ENCODE measurements around the gene C10orf71.
A peak's percentile ranks its signal among the peaks of the same experiment; 100 is the strongest.

C10orf71 gene

DNA sequence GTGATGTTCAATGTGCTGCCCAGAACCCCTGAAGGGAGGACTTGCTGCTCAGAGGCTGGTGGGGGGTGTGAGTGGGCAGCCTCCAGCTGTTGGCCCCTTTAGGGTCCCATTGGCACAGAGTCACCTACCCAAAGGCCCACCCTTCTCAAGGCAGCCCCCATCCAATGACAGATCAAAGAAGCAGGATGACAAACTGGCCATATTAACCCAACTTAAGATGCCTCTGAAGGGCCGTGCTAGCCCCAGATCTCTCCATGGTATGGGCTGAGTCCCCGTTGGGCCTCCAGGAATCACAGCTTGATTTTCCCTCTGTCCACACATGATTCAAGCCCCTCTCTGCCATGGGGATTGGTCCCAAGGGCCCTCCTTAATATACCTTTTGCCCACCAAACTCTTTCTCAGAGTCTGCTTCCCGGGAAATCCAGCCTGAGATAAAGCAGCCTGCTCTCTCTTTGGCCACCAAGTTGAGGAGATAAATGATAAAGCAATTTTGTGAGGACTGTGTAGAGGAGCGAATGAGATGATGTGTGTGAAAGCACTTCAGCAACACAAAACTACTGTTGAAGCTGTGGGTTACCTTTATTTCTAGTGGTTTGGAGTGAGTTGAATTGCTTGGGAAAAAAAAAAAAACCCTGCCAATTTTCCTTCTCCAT lies 38.2 kb upstream of the C10orf71 start:
- Histone ChIP-seq H3K9me3 (replicated peaks; ENCODE audit: low read length) (no peaks in the 10 kb centered on the region), H3K27me3 (ENCODE audit: control insufficient read depth, insufficient read depth, low read length) (peaks cover 48% of the 10 kb centered on the region), H3K4me3 (ENCODE audit: low read length) (no peak overlapping the region), H3K9ac (ENCODE audit: low read depth, low read length) (no peak overlapping the region), H3K4me1 (ENCODE audit: control insufficient read depth, insufficient read depth, low read length) (no peaks in the 10 kb centered on the region), H3K4me2 (ENCODE audit: low read length) (no peak overlapping the region), H3K36me3 (ENCODE audit: insufficient read depth, low read length) (no peaks in the 10 kb centered on the region)

- H3K27me3 ChIP-seq (ENCODE audit: control insufficient read depth, insufficient read depth, low read length) = peaks cover 31% of the 10 kb centered on the region
- no peak overlapping the region for H3K4me2 ChIP-seq (ENCODE audit: low read length)
- no peaks in the 10 kb centered on the region for H3K36me3 ChIP-seq (ENCODE audit: insufficient read depth, low read length)
- H3K4me3 ChIP-seq (ENCODE audit: low read length) = no peak overlapping the region
- H3K4me1 ChIP-seq (ENCODE audit: control insufficient read depth, insufficient read depth, low read length) = no peaks in the 10 kb centered on the region
- no peaks in the 10 kb centered on the region for H3K9me3 ChIP-seq (replicated peaks; ENCODE audit: low read length)
- no peak overlapping the region for H3K9ac ChIP-seq (ENCODE audit: low read depth, low read length)
Measured at GRCh38 chr10:49263591-49263990, 35.4 kb upstream of the C10orf71 start.

DNA sequence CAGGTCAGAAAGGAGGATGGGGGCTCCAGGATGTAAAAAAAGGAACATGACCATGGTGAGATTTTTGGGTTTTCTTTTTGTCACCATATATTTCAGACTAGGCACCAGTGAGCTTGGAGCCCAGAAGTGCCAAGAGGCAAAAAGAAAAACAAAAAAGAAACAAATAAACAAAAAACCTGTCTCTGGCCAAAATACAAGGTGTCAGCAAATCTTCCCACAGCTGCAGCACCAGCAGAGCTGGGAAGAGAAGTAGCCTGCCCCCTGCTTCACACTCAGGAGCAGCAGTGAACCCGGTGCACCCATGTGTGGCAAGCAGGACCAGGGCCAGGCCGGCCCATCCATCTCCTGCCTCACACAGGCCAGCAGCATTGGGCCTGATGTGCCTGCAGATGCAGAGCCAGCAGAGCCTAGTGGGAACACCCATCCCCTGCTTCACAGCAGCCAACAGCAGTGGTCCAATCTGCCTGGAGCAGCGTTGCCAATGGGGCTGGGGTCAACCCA lies 34.7 kb upstream of the C10orf71 start:
- H3K36me3 ChIP-seq (ENCODE audit: insufficient read depth, low read length) = no peaks in the 10 kb centered on the region
- H3K9me3 ChIP-seq (replicated peaks; ENCODE audit: low read length) = no peaks in the 10 kb centered on the region
- peaks cover 25% of the 10 kb centered on the region for H3K27me3 ChIP-seq (ENCODE audit: control insufficient read depth, insufficient read depth, low read length)
- no peak overlapping the region for H3K9ac ChIP-seq (ENCODE audit: low read depth, low read length)
- no peak overlapping the region for H3K4me2 ChIP-seq (ENCODE audit: low read length)
- no peak overlapping the region for H3K4me3 ChIP-seq (ENCODE audit: low read length)
- H3K4me1 ChIP-seq (ENCODE audit: control insufficient read depth, insufficient read depth, low read length) = no peaks in the 10 kb centered on the region

DNA sequence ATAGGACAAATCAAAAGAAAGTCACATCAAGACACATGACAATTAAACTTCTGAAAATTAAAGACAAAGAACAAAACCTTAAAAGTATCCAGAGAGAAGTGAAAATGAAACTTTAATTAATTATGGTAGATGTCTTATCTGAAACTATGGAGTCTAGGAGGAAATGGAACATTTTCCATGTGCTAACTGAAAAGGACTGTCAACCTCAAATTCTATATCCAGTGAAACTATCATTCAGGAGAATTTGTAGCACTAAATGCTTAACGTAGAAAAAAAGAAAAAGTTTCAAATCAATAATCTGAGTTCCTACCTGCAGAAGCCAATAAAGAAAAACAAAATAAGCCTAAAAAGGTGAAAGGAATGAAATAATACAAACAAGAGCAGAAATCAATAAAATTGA lies 33.1 kb upstream of the C10orf71 start:
- H3K36me3 ChIP-seq (ENCODE audit: insufficient read depth, low read length) = no peaks in the 10 kb centered on the region
- no peaks in the 10 kb centered on the region for H3K4me1 ChIP-seq (ENCODE audit: control insufficient read depth, insufficient read depth, low read length)
- H3K4me3 ChIP-seq (ENCODE audit: low read length) = no peak overlapping the region
- no peak overlapping the region for H3K4me2 ChIP-seq (ENCODE audit: low read length)
- H3K27me3 ChIP-seq (ENCODE audit: control insufficient read depth, insufficient read depth, low read length) = peaks cover 15% of the 10 kb centered on the region
- no peak overlapping the region for H3K9ac ChIP-seq (ENCODE audit: low read depth, low read length)
- no peaks in the 10 kb centered on the region for H3K9me3 ChIP-seq (replicated peaks; ENCODE audit: low read length)

DNA sequence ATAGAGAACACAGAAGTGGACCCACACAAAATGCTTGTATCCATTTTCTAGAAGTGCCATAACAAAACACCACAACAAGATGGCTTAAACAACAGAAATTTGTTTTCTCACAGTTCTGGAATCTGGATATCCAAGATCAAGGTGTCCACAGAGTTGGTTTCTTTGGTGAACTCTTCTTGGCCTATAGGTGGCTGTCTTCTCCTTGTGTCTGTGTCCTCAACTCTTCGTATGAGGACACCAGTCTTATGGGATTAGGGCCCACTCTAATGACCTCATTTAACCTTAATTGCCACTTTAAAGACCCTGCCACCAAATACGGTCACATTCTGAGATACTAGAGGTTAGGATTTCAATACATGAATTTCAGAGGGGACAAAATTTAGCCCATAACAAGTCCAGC lies 30.8 kb upstream of the C10orf71 start:
- Histone ChIP-seq H3K4me1 (ENCODE audit: control insufficient read depth, insufficient read depth, low read length) (peaks cover 18% of the 10 kb centered on the region), H3K36me3 (ENCODE audit: insufficient read depth, low read length) (no peaks in the 10 kb centered on the region), H3K27me3 (ENCODE audit: control insufficient read depth, insufficient read depth, low read length) (peaks cover 7% of the 10 kb centered on the region), H3K4me2 (ENCODE audit: low read length) (no peak overlapping the region), H3K9me3 (replicated peaks; ENCODE audit: low read length) (no peaks in the 10 kb centered on the region), H3K9ac (ENCODE audit: low read depth, low read length) (no peak overlapping the region), H3K4me3 (ENCODE audit: low read length) (no peak overlapping the region)

DNA sequence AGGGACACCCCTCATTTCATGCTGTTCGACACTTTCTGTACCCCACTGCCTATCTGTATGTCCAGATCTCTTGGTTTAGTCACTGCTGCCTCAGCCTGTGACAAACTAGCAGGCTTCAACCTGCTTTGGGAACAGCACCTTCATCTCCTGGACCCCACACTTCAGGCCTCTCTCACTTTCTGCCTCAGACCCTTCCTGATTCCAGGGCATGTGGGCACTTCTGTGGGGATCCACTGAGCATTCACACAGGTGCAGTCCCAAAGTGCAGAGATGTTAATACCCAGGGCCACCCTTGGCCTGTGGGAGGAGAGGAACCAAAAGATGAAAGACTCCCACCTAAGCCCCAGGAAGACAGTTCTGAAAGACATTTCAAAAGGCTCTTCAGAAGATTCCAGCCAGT lies 29.4 kb upstream of the C10orf71 start:
- no peaks in the 10 kb centered on the region for H3K9me3 ChIP-seq (replicated peaks; ENCODE audit: low read length)
- H3K9ac ChIP-seq (ENCODE audit: low read depth, low read length) = no peak overlapping the region
- H3K4me1 ChIP-seq (ENCODE audit: control insufficient read depth, insufficient read depth, low read length) = peaks cover 20% of the 10 kb centered on the region
- H3K27me3 ChIP-seq (ENCODE audit: control insufficient read depth, insufficient read depth, low read length) = peaks cover 11% of the 10 kb centered on the region
- H3K36me3 ChIP-seq (ENCODE audit: insufficient read depth, low read length) = no peaks in the 10 kb centered on the region
- H3K4me2 ChIP-seq (ENCODE audit: low read length) = no peak overlapping the region
- no peak overlapping the region for H3K4me3 ChIP-seq (ENCODE audit: low read length)

GRCh38 chr10:49270565-49270964 lies 28.4 kb upstream of the C10orf71 start:
- H3K27me3 ChIP-seq (ENCODE audit: control insufficient read depth, insufficient read depth, low read length) = peaks cover 4% of the 10 kb centered on the region
- H3K4me2 ChIP-seq (ENCODE audit: low read length) = no peak overlapping the region
- no peaks in the 10 kb centered on the region for H3K9me3 ChIP-seq (replicated peaks; ENCODE audit: low read length)
- no peak overlapping the region for H3K4me3 ChIP-seq (ENCODE audit: low read length)
- no peak overlapping the region for H3K9ac ChIP-seq (ENCODE audit: low read depth, low read length)
- H3K36me3 ChIP-seq (ENCODE audit: insufficient read depth, low read length) = no peaks in the 10 kb centered on the region
- peaks cover 20% of the 10 kb centered on the region for H3K4me1 ChIP-seq (ENCODE audit: control insufficient read depth, insufficient read depth, low read length)

- Histone ChIP-seq H3K27me3 (ENCODE audit: control insufficient read depth, insufficient read depth, low read length) (peaks cover 4% of the 10 kb centered on the region), H3K36me3 (ENCODE audit: insufficient read depth, low read length) (no peaks in the 10 kb centered on the region), H3K9me3 (replicated peaks; ENCODE audit: low read length) (no peaks in the 10 kb centered on the region), H3K4me1 (ENCODE audit: control insufficient read depth, insufficient read depth, low read length) (peaks cover 20% of the 10 kb centered on the region), H3K4me3 (ENCODE audit: low read length) (no peak overlapping the region), H3K9ac (ENCODE audit: low read depth, low read length) (no peak overlapping the region), H3K4me2 (ENCODE audit: low read length) (no peak overlapping the region)
Measured at GRCh38 chr10:49271346-49271745, 27.6 kb upstream of the C10orf71 start.

GRCh38 chr10:49272251-49273081 lies 26.5 kb upstream of the C10orf71 start:
- Histone ChIP-seq H3K36me3 (ENCODE audit: insufficient read depth, low read length) (no peaks in the 10 kb centered on the region), H3K9ac (ENCODE audit: low read depth, low read length) (peak overlapping the region; percentile 43), H3K9me3 (replicated peaks; ENCODE audit: low read length) (no peaks in the 10 kb centered on the region), H3K27me3 (ENCODE audit: control insufficient read depth, insufficient read depth, low read length) (peaks cover 4% of the 10 kb centered on the region), H3K4me2 (ENCODE audit: low read length) (peak overlapping the region; percentile 38), H3K4me3 (ENCODE audit: low read length) (no peak overlapping the region), H3K4me1 (ENCODE audit: control insufficient read depth, insufficient read depth, low read length) (peaks cover 20% of the 10 kb centered on the region)

DNA sequence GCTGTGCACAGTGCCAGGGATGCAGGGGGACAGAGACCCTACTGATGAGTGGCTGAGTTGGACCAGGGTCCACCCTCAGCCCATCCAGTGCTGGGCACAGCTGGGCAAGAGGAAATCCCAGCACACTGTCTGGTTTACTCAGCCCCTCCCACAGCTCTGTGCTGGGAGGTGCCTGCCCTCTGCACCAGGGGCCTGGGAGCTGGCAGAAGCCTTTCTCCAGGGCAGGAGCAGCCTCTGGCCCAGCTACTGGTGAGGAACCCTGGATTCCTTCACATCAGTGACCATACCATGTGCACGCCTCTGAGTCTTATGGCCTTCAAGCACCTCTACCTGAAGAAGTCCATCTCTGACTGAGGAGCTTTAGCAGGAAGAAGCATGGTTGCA lies 25.9 kb upstream of the C10orf71 start:
- Histone ChIP-seq H3K9ac (ENCODE audit: low read depth, low read length) (no peak overlapping the region), H3K4me3 (ENCODE audit: low read length) (no peak overlapping the region), H3K36me3 (ENCODE audit: insufficient read depth, low read length) (no peaks in the 10 kb centered on the region)

GRCh38 chr10:49273626-49274025 lies 25.3 kb upstream of the C10orf71 start:
- H3K9ac ChIP-seq (ENCODE audit: low read depth, low read length) = no peak overlapping the region
- H3K4me1 ChIP-seq (ENCODE audit: control insufficient read depth, insufficient read depth, low read length) = peaks cover 20% of the 10 kb centered on the region
- H3K4me3 ChIP-seq (ENCODE audit: low read length) = no peak overlapping the region
- H3K36me3 ChIP-seq (ENCODE audit: insufficient read depth, low read length) = no peaks in the 10 kb centered on the region
- no peaks in the 10 kb centered on the region for H3K9me3 ChIP-seq (replicated peaks; ENCODE audit: low read length)
- peaks cover 10% of the 10 kb centered on the region for H3K27me3 ChIP-seq (ENCODE audit: control insufficient read depth, insufficient read depth, low read length)
- no peak overlapping the region for H3K4me2 ChIP-seq (ENCODE audit: low read length)

More for the DNA sequence above, 25.9 kb upstream of the C10orf71 start:
- peak overlapping the region; percentile 38 for H3K4me2 ChIP-seq (ENCODE audit: low read length)
- H3K9me3 ChIP-seq (replicated peaks; ENCODE audit: low read length) = no peaks in the 10 kb centered on the region
- H3K27me3 ChIP-seq (ENCODE audit: control insufficient read depth, insufficient read depth, low read length) = peaks cover 4% of the 10 kb centered on the region
- H3K4me1 ChIP-seq (ENCODE audit: control insufficient read depth, insufficient read depth, low read length) = peaks cover 20% of the 10 kb centered on the region
